Measurements from ENCODE around the gene FCGR3A.
"Not testable (repeated sequence)": the region's sequence is repeated elsewhere in the genome, so short reads cannot be mapped to it uniquely, and the experiment has no call there.

The FCGR3A gene

DNA sequence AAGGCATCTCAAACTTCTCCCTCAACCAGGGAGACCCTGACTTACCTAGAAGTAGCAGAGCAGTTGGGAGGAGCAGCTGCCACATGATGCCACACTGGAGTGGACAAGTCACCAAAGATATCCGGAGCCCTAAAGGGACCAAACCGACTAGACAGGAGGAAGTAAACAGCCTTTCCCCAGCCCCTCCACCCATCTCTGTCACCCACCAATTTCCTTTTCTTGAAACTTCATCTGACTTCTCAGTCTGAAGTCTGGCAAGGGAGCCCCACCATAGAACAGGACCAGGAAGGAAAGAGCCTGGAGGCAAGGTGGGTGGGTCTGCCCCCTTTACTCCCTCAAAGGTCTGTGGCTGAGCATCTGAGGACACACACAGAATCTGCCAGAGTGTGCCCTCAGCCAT is at the start of gene FCGR3A:
Gene FCGR3A (minus strand): TSS at position 167 of the 400 bp plus-strand sequence. CDS start 82 bp downstream, at position 85.
- DNase-seq, result no peak

DNA sequence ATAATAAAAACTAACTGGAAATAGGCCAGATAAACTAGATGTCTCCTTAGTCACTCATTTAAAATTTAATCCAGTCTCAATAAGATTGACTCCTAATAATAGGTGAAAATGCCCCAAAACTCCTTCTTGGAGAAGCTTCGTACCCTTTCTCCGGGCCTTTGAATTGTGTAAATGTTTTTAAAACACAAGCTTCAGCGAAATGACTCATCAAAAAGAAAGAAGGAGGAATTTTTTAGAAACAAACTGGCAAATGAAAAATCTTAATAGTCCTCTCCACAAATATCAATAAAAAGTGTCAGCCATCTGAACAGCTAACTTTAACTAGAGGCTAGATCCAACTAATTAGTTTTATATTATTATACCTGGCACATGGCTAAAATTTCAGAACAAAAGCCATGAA is 47.5 kb upstream of the FCGR3A start:
- not testable (repeated sequence) for DNase-seq

DNA sequence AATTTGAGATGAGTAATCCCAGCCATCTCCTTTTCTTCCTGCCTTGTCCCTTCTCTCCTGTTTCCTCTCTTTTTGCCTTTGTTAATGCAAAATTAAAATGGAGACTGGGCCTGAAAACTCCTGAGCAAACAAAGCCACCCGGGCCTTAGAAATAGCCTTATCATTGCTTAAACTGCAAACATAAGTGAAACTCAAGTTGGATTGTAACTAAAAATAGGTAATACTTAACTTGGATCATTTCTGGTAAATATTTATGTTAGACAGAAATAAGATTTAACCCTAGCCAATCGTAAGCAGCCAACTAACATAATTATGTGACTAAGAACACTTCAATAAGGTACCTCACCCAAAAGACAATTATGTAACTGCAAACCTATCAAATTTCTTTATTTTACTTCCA is 46.0 kb upstream of the FCGR3A start:
- not testable (repeated sequence) for DNase-seq

DNA sequence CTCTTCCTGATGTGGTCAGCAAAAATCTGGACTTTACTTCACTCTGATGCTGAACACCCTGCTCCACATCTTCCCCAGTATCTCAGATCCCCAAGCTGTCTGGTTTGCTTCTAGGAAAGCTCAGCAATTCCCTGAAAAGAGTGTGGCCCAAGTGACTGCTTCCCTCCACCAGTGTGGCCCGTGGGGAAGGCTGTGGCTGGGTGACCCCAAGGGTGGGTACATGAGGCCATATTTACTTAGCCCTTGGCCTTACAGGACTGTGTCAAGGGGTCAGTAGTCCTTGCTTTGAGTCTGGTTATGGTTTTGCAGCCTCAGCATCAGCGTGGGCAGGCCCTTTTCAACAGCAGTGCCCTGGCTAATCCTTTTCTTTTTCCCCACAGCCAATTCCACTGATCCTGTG is 45.6 kb upstream of the FCGR3A start:
- not testable (repeated sequence) for DNase-seq

DNA sequence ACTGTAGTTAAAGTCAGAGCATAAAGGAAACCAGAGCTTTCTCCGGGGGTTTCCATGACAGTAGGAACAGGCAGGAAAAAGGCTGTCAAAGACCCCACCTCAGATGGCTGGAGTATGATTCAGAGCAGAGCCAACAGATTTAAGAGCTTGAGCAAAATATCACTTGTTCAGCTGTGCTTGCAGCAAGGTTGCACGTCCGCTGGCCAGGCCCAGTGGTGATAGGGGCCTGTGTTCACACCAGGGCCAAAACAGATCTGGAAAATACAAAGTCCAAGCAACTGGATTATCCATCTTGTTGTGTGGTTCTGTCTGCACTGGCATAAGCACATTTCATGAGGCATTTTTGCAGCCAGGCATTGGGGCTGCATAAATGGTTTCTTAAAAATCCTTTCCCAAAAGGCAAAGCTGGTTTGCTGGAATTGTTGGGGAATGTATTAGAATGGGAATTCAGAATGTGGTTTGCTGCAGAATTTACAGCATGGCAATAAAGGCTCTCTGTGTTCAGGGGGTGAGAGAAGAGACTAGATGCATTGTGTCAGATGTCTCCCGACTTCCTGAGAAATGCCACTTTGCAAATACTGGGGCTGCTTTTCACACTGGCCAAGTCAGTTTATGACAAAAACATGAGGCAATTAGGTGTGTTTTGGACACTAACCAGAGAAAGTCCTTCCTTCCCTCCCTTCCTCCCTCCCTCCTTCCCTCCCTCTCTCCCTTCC is 44.8 kb upstream of the FCGR3A start:
- not testable (repeated sequence) for DNase-seq

DNA sequence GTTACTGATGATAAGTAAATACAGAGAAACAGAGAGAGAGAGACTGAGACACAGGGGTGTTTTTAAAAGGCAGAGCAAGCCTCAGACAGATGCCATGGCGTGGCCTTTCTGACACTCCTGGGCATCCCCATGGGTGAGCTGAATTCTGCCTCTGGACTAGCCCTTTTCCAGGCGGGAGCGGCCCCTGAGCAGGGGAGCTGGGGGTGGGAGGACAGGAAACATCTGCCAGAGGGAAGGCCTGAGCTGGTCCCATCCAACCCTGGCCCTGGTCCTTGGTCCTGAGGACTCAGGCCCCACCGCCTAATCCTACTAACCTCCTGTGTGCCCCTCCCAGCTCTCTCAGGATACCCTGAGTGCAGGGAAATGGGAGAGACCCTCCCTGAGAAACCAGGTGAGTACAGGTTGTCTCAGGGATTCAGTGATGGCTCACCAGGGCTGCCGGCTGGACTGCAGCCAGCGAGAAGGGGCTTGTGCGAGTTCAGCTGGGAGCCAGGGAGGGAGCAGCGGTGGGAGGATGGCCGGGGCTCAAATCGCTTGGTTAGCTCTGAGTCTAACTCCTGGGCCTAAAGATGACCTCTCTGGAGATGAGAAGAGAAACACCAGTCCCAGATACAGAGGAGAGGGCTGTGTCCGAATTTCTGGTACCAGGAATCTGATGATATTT is 43.6 kb upstream of the FCGR3A start:
- not testable (repeated sequence) for DNase-seq

DNA sequence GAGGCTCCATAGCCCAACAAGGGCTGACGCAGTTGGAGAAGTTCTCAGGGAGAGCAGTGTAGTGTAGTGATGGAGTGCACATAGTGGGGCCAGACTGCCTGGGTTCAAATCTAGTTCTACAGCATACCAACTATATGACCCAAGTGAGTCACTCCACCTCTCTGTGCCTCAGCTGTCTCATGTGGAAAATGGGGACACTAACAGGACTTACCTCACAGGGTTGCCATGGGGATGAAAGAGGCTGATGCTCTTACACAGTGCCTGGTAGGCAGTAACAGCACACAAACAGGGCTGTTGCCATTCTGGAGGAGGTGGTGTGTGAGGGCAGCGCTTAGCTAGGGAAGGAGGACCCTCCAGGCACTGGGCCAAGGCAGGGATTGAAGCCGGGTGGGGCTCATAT is 43.0 kb upstream of the FCGR3A start:
- DNase-seq, result not testable (repeated sequence)

DNA sequence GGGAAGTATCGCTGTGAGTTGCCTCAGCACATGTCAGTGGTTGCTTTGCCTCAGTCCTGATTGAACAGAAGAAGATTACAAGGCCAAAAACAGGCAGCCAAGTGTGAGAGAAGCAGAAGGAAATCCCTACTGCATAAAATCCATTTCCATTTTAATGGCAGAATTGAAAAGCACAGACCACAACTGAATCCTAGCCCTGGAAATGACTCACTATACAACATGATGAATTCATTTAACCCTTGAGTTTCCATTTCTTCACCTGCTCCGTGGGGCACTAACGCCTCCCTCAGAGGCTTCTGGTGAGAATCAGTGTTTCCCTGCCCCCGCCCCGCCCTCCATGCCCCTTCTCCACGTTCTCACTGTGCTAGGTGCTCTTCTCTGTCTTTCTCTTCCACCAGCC is 40.3 kb upstream of the FCGR3A start:
- not testable (repeated sequence) for DNase-seq

DNA sequence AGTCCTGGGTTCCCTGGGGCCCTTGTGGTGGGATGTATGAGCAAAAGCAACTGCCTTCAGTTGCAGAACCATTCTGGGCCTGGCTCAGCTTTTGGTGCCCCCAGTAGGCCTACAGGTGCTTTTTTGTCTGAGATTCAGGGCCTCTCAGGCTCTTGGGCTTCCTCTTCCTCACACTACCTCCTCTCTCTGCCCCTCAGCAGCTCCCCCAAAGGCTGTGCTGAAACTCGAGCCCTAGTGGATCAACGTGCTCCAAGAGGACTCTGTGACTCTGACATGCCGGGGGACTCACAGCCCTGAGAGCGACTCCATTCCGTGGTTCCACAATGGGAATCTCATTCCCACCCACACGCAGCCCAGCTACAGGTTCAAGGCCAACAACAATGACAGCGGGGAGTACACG is 39.7 kb upstream of the FCGR3A start:
- DNase-seq, result not testable (repeated sequence)

DNA sequence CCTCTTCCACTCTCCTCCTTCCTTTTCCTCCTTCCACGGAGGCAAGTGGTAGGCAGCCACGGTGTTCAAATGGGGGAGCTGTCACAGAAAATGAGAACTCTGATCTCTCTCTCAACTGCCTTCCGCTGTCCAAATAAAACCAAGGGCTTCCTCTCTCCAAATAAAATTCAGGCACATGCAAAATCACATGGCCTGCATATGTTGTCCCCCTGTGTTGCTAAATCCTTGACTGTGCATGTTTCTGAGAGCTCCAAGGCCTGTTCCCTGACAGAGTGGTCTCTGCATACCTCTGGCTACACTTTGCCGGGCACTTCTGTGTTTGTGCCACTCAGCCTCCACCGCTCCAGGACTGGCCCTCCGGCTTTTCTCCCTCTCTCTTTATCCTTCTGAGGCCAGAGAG is 39.0 kb upstream of the FCGR3A start:
- not testable (repeated sequence) for DNase-seq

DNA sequence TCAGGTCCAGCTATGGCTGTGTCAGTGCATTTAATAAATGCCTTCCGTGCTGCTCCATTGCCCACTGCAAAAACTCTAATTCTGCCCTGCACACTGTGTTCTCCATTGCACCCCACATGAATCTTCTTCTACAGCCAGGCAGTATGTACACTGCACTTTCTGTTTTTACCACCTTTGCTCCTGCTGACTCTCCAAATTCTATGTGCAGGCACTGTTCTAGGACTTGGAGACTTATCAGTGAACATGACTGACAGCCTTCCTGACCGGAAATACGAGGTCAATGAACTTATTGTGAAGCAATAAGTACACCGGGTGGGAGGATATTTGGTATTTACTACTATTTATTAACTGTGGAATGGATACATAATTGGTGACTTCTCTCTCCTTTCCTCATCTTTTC is 33.3 kb upstream of the FCGR3A start:
- not testable (repeated sequence) for DNase-seq

DNA sequence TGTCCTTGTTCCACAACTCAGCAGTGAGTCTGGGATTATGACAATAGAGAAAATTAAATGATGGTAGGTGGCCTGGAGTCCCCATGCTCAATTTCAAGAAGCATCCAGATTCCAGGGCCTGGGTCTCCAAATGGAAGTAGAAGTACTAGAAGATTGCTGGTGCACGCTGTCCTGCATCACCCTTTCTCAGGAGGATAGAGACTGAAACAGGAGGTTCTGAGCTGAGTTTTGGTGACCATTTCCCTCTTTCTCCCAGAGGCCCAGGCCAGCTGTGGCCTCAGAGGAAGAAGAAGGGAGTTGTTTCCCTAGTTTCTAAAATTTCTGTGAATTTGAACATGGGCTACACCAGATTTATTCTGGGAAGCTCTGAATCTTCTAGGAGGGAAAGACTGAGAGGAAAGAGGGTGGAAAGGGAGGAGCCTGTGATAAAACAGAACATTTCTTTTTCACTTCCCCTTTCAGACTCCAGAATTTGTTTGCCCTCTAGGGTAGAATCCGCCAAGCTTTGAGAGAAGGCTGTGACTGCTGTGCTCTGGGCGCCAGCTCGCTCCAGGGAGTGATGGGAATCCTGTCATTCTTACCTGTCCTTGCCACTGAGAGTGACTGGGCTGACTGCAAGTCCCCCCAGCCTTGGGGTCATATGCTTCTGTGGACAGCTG is 31.4 kb upstream of the FCGR3A start:
- DNase-seq, result not testable (repeated sequence)

DNA sequence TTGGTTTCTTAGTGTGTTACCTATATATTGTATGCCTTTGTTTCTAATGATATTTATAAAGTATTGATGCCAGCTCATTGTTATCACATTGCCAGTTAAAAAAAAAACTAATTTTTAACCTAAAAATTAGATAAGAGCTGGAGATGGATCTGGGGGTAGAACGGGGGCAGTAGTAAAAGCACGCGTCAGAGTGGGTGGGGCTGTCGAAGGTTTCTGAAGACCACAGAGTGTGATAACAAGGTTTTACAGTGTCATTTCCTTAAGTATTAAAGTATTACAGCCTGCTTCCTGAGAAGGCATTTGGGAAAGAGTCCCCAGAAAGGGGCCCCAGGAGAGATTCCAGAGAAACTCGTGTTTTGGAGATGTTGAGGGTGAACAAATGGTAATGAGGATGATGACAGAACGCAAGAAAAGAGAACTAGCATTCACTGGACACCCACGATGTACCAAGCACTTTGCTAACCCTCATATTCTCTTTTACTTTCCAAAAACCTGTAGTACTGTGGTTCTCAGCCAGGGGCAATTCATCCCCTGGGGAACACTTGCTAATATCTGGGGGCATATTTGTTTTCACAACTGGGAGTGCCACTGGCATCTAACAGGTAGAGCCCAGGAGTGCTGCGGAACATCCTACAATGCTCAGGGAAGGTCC is 30.4 kb upstream of the FCGR3A start:
- DNase-seq, result not testable (repeated sequence)

DNA sequence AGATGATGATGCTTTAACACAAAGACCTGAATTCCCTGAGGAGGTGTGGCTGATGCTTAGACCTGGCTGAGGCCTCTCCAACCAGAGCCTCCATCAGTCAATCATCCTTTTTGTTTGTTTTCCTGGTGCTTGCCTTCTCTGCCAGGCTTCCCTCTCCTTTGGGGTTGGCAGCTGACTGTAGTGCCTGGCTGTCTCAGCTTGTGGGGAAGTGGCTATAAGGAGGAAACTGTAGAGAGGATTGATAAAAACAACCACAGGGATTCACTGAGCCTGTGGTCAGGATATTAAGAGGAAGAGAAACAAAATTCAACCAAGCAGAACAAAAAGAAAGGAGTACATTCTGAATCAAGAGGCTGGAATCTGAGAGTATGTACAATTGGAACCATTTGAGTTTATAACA is 27.1 kb upstream of the FCGR3A start:
- DNase-seq, result not testable (repeated sequence)

DNA sequence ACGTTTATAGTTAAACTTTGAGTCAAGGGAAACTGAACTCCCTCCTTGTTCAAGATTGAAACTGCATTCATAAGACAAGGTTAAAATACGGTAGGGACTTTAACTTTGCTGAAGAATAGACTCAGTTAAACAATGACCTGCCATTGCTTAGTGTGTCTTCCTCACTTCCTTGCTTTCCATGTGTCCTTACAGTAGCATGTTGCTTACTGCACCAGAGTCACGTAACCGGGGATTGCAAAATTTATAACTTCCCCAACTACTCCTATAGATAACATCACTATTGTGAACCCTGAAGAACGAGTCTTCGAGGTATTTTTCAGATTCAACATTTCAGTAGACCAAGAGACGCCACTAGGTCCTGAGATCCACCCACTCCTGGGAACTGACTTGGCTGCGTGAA is 22.1 kb upstream of the FCGR3A start:
- DNase-seq, result not testable (repeated sequence)

DNA sequence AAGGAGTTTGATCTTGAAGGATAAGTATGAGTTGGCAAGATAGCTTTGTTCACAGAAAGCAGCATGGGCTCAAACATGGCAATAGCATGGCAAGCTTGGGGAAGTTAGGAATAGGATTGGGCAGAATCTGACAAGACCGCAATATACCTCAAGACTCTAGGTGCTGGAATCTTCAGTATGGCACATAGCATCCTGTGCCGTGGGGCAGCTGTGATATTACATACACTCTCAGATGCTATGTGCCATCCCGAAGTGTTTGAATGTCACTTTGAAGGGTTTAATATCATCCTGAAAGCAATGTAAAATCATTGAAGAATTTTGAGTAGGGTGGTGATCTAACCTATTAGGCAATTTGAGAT is 17.0 kb upstream of the FCGR3A start:
- DNase-seq, result not testable (repeated sequence)

DNA sequence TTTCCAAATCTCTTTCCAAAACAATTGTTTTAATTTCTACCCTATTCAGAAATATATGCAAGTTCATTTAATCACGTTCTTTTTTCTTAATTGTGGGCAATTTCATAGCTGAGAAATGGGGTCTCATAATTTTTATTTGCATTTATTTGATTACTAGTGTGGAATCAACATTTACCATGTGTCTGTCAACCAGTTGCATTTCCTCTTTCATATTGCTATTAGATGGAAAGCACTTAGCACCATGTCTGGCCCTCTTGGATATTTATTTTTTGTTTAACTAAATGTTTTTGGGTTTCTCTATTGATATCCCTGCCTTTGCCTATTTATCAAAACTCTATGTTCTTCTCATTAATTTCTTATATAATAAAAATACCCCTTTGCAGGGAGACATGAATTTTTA is 13.9 kb upstream of the FCGR3A start:
- not testable (repeated sequence) for DNase-seq

DNA sequence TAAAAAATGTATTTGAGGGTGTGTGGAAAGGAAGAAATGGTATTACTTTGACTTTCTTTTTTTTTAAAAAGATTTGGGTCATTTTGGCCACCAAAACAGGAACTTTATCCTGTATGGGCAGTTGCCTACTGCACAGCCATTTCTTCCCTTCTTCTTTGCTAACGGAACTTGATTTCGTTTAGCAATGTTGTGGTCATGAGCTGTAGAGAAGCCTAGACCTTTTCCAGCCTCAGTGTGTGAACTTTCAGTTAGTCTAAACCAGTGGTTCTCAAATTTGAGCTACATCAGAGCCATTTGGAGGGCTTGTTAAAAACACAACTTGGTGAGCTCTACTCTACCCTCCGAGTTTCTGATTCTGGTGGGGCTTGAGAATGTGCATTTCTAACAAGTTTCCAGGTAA is 12.8 kb upstream of the FCGR3A start:
- not testable (repeated sequence) for DNase-seq

DNA sequence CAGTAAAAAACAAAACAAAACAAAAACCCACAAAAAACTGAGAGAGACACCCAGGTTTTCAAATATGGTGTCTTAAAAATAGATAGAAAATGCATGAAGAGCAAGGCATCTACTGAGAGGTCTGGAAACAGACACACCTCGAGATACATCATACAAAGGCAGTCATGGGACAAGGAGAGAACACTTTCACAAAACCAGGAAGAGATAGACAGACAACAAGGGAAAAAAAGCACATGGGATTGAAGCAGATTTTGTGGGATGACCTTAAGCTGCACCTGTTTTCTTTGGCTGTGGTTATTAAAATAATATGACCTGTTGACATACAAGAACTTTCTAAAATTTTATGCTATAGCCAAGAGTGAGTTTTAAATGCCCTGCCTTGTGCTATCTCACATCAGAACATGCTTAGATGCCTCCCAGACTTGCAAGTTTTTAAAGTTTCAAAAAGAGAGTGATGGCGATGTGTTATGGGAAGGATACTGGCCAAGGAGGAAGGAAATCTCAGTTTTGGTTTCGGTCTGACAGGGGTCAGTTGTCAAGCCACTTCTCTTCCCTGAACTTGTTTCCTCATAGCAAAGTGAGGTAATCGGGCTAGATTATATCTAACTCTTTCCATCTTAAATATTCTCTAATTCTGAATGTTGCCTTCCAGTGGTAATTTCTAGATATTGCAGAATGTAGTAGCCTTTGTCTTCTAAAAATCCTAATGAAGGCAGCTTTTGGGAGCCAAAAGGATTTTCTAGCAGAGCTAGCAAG is 11.5 kb upstream of the FCGR3A start:
- DNase-seq, result not testable (repeated sequence)

DNA sequence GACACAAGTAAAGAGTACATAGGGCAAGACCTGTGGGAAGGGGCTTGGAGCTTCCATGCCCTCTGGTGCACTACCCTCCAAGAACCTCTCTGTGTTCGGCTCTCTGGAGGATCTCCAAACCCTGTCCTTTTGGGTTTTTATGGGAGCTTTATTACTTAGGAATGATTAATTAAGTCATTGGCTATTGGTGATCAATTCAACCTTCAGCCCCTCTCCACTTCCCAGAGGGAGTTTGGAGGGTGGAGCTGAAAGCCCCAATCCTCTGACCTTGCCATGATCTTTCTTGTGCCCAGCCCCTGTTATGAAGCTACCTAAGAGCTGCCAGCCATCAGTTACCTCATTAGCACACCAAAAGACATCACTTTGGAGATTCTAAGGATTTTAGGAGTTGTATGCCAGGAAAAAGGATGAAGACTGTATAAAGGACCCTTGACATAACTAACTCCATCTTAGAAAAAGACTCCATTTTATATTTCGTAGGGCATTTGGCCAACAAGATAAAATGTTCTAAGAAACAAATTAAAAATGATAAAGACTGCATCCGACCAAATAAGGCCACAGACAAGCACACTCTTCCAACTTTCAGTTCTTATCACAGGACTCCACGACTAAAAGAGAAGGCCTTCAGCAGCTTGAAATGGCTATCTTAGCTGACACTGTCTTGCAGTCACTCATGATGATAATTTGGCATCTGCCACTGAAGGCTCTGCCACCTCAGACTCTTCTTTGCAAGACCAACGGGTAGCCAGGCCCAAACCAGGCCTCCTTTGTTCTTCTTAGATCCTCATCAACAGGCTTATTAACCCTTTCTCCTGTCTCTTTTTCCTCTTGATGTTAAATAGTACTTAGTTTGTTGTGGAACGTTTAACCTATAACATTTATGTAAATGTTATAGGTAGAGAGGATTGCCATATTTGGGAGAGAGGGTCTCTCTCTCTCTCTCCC is 8.2 kb upstream of the FCGR3A start:
- DNase-seq, result not testable (repeated sequence)

DNA sequence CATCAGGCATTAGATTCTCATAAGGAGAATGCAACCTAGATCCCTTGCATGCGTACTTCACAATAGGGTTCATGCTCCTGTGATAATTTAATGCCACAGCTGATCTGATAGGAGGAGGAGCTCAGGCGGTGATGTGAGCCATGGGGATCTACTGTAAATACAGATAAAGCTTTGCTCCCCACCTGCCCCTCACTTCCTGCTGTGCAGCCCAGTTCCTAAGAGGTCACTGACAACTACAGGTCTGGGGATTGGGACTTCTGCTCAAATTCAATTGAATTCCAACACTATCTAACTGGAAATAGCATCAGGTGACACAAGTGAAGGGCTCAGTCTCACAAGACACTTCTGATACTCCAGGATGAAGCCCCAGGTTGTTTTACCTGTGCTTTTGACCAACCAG is 7.4 kb upstream of the FCGR3A start:
- DNase-seq, result not testable (repeated sequence)

All from NCI-H226 (cell line).